ENCODE measurements around the gene PCDHGC3. TPM values are rescaled to one million over a fixed set of nuclear protein-coding genes. Genes with fewer than 3 reads are reported as not detected.

Gene PCDHGC3
- total RNA-seq, 1 donor from 2014 or later, result 92.4 TPM

- Mint-ChIP-seq H3K4me3 (ENCODE audit: unreplicated experiment) (no peak overlapping the region), H3K4me1 (ENCODE audit: unreplicated experiment) (peaks cover 29% of the 10 kb centered on the region), H3K36me3 (ENCODE audit: unreplicated experiment) (peaks cover 23% of the 10 kb centered on the region), H3K27me3 (ENCODE audit: unreplicated experiment) (no peaks in the 10 kb centered on the region), H3K27ac (ENCODE audit: unreplicated experiment) (no peak overlapping the region), H3K9me3 (ENCODE audit: unreplicated experiment) (no peaks in the 10 kb centered on the region)
- no peak for TF ChIP-seq CTCF (IDR thresholded peaks at IDR 0.05)
- no peak for DNase-seq (ENCODE audit: extremely low spot score, unreplicated experiment)
Observed at GRCh38 chr5:141490271-141490670, 14.5 kb downstream of the PCDHGC3 start.

- no peak for TF ChIP-seq CTCF (IDR thresholded peaks at IDR 0.05)
- DNase-seq (ENCODE audit: extremely low spot score, unreplicated experiment), result no peak
- no peaks in the 10 kb centered on the region for H3K9me3 Mint-ChIP-seq (ENCODE audit: unreplicated experiment)
- H3K27ac Mint-ChIP-seq (ENCODE audit: unreplicated experiment), result no peak overlapping the region
- no peak overlapping the region for H3K4me3 Mint-ChIP-seq (ENCODE audit: unreplicated experiment)
- peaks cover 21% of the 10 kb centered on the region for H3K36me3 Mint-ChIP-seq (ENCODE audit: unreplicated experiment)
- peaks cover 34% of the 10 kb centered on the region for H3K4me1 Mint-ChIP-seq (ENCODE audit: unreplicated experiment)
- H3K27me3 Mint-ChIP-seq (ENCODE audit: unreplicated experiment), result no peaks in the 10 kb centered on the region
Observed at GRCh38 chr5:141490771-141491170, 15.0 kb downstream of the PCDHGC3 start.

GRCh38 chr5:141491323-141492167 lies 15.8 kb downstream of the PCDHGC3 start:
- peaks cover 42% of the 10 kb centered on the region for H3K4me1 Mint-ChIP-seq (ENCODE audit: unreplicated experiment)
- no peak overlapping the region for H3K27ac Mint-ChIP-seq (ENCODE audit: unreplicated experiment)
- no peak for TF ChIP-seq CTCF (IDR thresholded peaks at IDR 0.05)
- H3K4me3 Mint-ChIP-seq (ENCODE audit: unreplicated experiment), result no peak overlapping the region
- no peaks in the 10 kb centered on the region for H3K9me3 Mint-ChIP-seq (ENCODE audit: unreplicated experiment)
- peaks cover 17% of the 10 kb centered on the region for H3K36me3 Mint-ChIP-seq (ENCODE audit: unreplicated experiment)
- H3K27me3 Mint-ChIP-seq (ENCODE audit: unreplicated experiment), result no peaks in the 10 kb centered on the region
- DNase-seq (ENCODE audit: extremely low spot score, unreplicated experiment), result no peak

- no peaks in the 10 kb centered on the region for H3K9me3 Mint-ChIP-seq (ENCODE audit: unreplicated experiment)
- H3K4me3 Mint-ChIP-seq (ENCODE audit: unreplicated experiment), result no peak overlapping the region
- no peak for TF ChIP-seq CTCF (IDR thresholded peaks at IDR 0.05)
- peaks cover 47% of the 10 kb centered on the region for H3K4me1 Mint-ChIP-seq (ENCODE audit: unreplicated experiment)
- H3K36me3 Mint-ChIP-seq (ENCODE audit: unreplicated experiment), result peaks cover 12% of the 10 kb centered on the region
- no peaks in the 10 kb centered on the region for H3K27me3 Mint-ChIP-seq (ENCODE audit: unreplicated experiment)
- no peak overlapping the region for H3K27ac Mint-ChIP-seq (ENCODE audit: unreplicated experiment)
- no peak for DNase-seq (ENCODE audit: extremely low spot score, unreplicated experiment)
Observed at GRCh38 chr5:141492168-141492885, 16.6 kb downstream of the PCDHGC3 start.
